CD4-positive, alpha-beta T cell treated with Interleukin-10 for 1 hour (primary cell): Measurements from ENCODE around the gene SPTBN5.

ENCODE experiments used
- DNase-seq: peaks from one replicate; pipeline ENCODE4 v3.0.0-alpha.2; 2020

SPTBN5 gene

GRCh38 chr15:41865490-41866055 is 28.3 kb downstream of the SPTBN5 start:
- DNase-seq = no peak

GRCh38 chr15:41862515-41863116 is 31.2 kb downstream of the SPTBN5 start:
- no peak for DNase-seq

- DNase-seq = no peak
These were observed 32.0 kb downstream of the SPTBN5 start for GRCh38 chr15:41861736-41862356.

GRCh38 chr15:41860049-41860828 is 33.6 kb downstream of the SPTBN5 start:
- DNase-seq = no peak

GRCh38 chr15:41858756-41859155 is 35.1 kb downstream of the SPTBN5 start:
- no peak for DNase-seq

- no peak for DNase-seq
These were observed 36.5 kb downstream of the SPTBN5 start for GRCh38 chr15:41857316-41857715.

- DNase-seq = no peak
These were observed 37.1 kb downstream of the SPTBN5 start for GRCh38 chr15:41856716-41857115.

- DNase-seq = no peak
These were observed 37.6 kb downstream of the SPTBN5 start for GRCh38 chr15:41856262-41856661.

GRCh38 chr15:41855261-41855961 is 38.4 kb downstream of the SPTBN5 start:
- no peak for DNase-seq

GRCh38 chr15:41854443-41854842 is 39.4 kb downstream of the SPTBN5 start:
- no peak for DNase-seq

GRCh38 chr15:41853831-41854230 is 40.0 kb downstream of the SPTBN5 start:
- no peak for DNase-seq

GRCh38 chr15:41852736-41853590 is 40.9 kb downstream of the SPTBN5 start:
- no peak for DNase-seq

GRCh38 chr15:41851755-41852370 is 42.0 kb downstream of the SPTBN5 start:
- DNase-seq = no peak

- DNase-seq = no peak
These were observed 42.7 kb downstream of the SPTBN5 start for GRCh38 chr15:41851167-41851523.

- DNase-seq = no peak
These were observed 43.2 kb downstream of the SPTBN5 start for GRCh38 chr15:41850482-41851166.

- DNase-seq = no peak
These were observed 44.0 kb downstream of the SPTBN5 start for GRCh38 chr15:41849861-41850260.

- no peak for DNase-seq
These were observed 44.6 kb downstream of the SPTBN5 start for GRCh38 chr15:41849204-41849603.

- DNase-seq = no peak
These were observed 45.2 kb downstream of the SPTBN5 start for GRCh38 chr15:41848631-41849030.

GRCh38 chr15:41847981-41848380 is 45.9 kb downstream of the SPTBN5 start:
- no peak for DNase-seq

GRCh38 chr15:41847206-41847605 is 46.6 kb downstream of the SPTBN5 start:
- no peak for DNase-seq

GRCh38 chr15:41844814-41845213 is 49.0 kb downstream of the SPTBN5 start:
- DNase-seq = no peak
